Measurements from ENCODE around the gene FAM171A1.

DNA sequence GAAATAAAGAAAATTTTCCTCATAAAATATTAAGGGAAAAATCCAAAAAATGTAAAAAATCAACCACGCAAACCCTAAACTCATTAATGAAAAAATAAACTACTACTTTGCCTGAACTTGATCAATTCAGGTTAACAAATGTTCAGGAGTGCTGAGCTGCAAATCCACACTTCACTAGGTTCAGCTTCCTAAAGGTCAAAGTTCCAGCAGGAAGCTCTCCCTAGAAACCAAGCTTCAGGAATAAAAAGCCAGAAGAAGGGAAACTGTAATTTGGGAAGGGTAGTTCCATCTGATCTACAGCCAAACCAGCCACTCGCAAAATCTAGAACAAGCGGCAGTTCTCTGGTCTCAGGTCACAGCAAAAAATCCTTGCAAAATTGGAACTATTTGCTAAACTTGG is 194.8 kb downstream of the FAM171A1 start:
- TF ChIP-seq, protein P1, sequence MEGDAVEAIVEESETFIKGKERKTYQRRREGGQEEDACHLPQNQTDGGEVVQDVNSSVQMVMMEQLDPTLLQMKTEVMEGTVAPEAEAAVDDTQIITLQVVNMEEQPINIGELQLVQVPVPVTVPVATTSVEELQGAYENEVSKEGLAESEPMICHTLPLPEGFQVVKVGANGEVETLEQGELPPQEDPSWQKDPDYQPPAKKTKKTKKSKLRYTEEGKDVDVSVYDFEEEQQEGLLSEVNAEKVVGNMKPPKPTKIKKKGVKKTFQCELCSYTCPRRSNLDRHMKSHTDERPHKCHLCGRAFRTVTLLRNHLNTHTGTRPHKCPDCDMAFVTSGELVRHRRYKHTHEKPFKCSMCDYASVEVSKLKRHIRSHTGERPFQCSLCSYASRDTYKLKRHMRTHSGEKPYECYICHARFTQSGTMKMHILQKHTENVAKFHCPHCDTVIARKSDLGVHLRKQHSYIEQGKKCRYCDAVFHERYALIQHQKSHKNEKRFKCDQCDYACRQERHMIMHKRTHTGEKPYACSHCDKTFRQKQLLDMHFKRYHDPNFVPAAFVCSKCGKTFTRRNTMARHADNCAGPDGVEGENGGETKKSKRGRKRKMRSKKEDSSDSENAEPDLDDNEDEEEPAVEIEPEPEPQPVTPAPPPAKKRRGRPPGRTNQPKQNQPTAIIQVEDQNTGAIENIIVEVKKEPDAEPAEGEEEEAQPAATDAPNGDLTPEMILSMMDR (conservative IDR thresholded peaks at IDR 0.05; ENCODE audit: low read length), result no peak
- no peak for TF ChIP-seq EZH2phosphoT487 (IDR thresholded peaks at IDR 0.05; ENCODE audit: borderline replicate concordance)
